ENCODE measurements around the gene LGALS7B. TPM values are rescaled to one million over a fixed set of nuclear protein-coding genes. Genes with fewer than 3 reads are reported as not detected.

LGALS7B gene
- total and polyA plus RNA-seq, 2 of the 8 experiments (the other 6 are each of a cell fraction or from before 2014, with no cell fraction given) = 3.6 TPM; not detected in 1

- ChIA-PET CTCF (ENCODE audit: partially characterized antibody) (interaction anchor here (0.7 to 1.3 kb wide), 3 partner anchors 60 to 121 kb away, joined by 3 to 4 read pairs (median 3); partner anchors contain the start of genes MRPS12 and SARS2), POLR2A (ENCODE audit: partially characterized antibody) (no interaction called here)
- no peaks in the 10 kb centered on the region for H3K27me3 ChIP-seq (replicated peaks in 1 of 4; ENCODE audit: control insufficient read depth in 3 of 4, extremely low read depth in 1 of 4, insufficient read depth in 3 of 4, low read length in 3 of 4)
- H3K14ac ChIP-seq (ENCODE audit: insufficient read length) = no peak overlapping the region
- H4K8ac ChIP-seq (ENCODE audit: extremely low read depth, insufficient read depth, low read length) = no peak overlapping the region
- DNase-seq (ENCODE audit: low read depth in 1 of 2, low spot score in 2 of 2) (no peak), FAIRE-seq (no peak)
- no peak overlapping the region for H2BK120ac ChIP-seq (replicated peaks; ENCODE audit: low read depth, low read length)
- no peaks in the 10 kb centered on the region for H3K4me1 ChIP-seq (replicated peaks in 1 of 4; ENCODE audit: control insufficient read depth in 3 of 4, insufficient read depth in 4 of 4, low read length in 3 of 4)
- H2AFZ ChIP-seq (ENCODE audit: low read length) = no peak overlapping the region
- no peaks in the 10 kb centered on the region for H3K79me2 ChIP-seq (ENCODE audit: control insufficient read depth in 1 of 2, insufficient read depth in 2 of 2, low read length in 2 of 2)
- H2BK12ac ChIP-seq (ENCODE audit: low read depth, low read length) = no peak overlapping the region
- no peak overlapping the region for H3K23ac ChIP-seq (ENCODE audit: insufficient read length)
- no peak overlapping the region for H2BK20ac ChIP-seq (ENCODE audit: low read length)
- H2BK5ac ChIP-seq (ENCODE audit: low read depth, low read length) = no peak overlapping the region
- no peak overlapping the region for H2AK5ac ChIP-seq (ENCODE audit: low read depth, low read length)
- no peak overlapping the region for H4K91ac ChIP-seq (replicated peaks; ENCODE audit: insufficient read length, low read length)
- no peak overlapping the region for H3K18ac ChIP-seq (ENCODE audit: extremely low read depth, low read length)
- H3K9me3 ChIP-seq (ENCODE audit: insufficient read depth in 2 of 2, low read depth in 1 of 2, low read length in 1 of 2) = no peaks in the 10 kb centered on the region
- no peak overlapping the region for H4K5ac ChIP-seq (ENCODE audit: insufficient read length, low read depth, low read length)
- H2BK15ac ChIP-seq (ENCODE audit: low read length) = no peak overlapping the region
- no peaks in the 10 kb centered on the region for H4K20me1 ChIP-seq (replicated peaks in 1 of 2; ENCODE audit: control insufficient read depth in 1 of 2, insufficient read depth in 2 of 2, low read length in 2 of 2)
- H3K4me3 ChIP-seq (ENCODE audit: extremely low read depth in 1 of 4, insufficient read depth in 2 of 4, low read depth in 3 of 4, low read length in 4 of 4) = no peak overlapping the region
- no peak overlapping the region for H3K4me2 ChIP-seq (ENCODE audit: insufficient read depth in 1 of 2, low read depth in 2 of 2, low read length in 2 of 2)
- H3K27ac ChIP-seq (ENCODE audit: low read depth, low read length) = no peak overlapping the region
- no peaks in the 10 kb centered on the region for H3K23me2 ChIP-seq (ENCODE audit: low read depth, low read length)
- no peak overlapping the region for H3K56ac ChIP-seq (replicated peaks; ENCODE audit: insufficient read length, low read depth, low read length)
- H3K36me3 ChIP-seq (ENCODE audit: control insufficient read depth in 2 of 4, insufficient read depth in 4 of 4, low read length in 3 of 4) = no peaks in the 10 kb centered on the region
- no peaks in the 10 kb centered on the region for H3K79me1 ChIP-seq (ENCODE audit: low read depth, low read length)
- H3K9ac ChIP-seq (replicated peaks in 1 of 4; ENCODE audit: extremely low read depth in 1 of 4, low read depth in 3 of 4, low read length in 3 of 4) = no peak overlapping the region
- H3K4ac ChIP-seq (replicated peaks; ENCODE audit: insufficient read length, low read depth, low read length) = no peak overlapping the region
- 92% methylated on average over 8 of the region's 8 CpGs; no CpG with 5 or more reads in 1 of the 2 experiments for WGBS, 2 experiments (ENCODE audit: extremely low coverage in 1 of 2, insufficient coverage in 1 of 2, insufficient read length in 1 of 2, insufficient replicate concordance in 2 of 2, low coverage in 1 of 2, low lambda C conversion rate in 2 of 2, missing lambda C conversion rate in 1 of 2)
- no peak for TF ChIP-seq CBX5 (IDR thresholded peaks at IDR 0.05; ENCODE audit: low read depth, low read length)
- TF ChIP-seq CTCF (IDR thresholded peaks at IDR 0.05; ENCODE audit: control extremely low read depth in 1 of 3, insufficient read depth in 1 of 3, low read depth in 1 of 3, low read length in 3 of 3) = no peak
- TF ChIP-seq SP2 (IDR thresholded peaks at IDR 0.05; ENCODE audit: low read length) = no peak
- TF ChIP-seq TEAD4 (IDR thresholded peaks at IDR 0.05; ENCODE audit: low read depth, low read length) = no peak
- TF ChIP-seq TBP (IDR thresholded peaks at IDR 0.05; ENCODE audit: low read depth, low read length) = no peak
These were observed 20.7 kb downstream of the LGALS7B start for GRCh38 chr19:38809592-38810252.
